Ureter (tissue), 1 donor: ENCODE results near the gene TEX101. TPM values are rescaled to one million over a fixed set of nuclear protein-coding genes. Genes with fewer than 3 reads are reported as not detected.
"Not testable (repeated sequence)": the region's sequence is repeated elsewhere in the genome, so short reads cannot be mapped to it uniquely, and the experiment has no call there.

Source experiments
- DNase-seq: peaks from one replicate; pipeline ENCODE4 v3.0.0-alpha.2; 2020; ENCODE audit warnings: low spot score
- total RNA-seq: library from RNA; stranded (reverse); gene quantifications from one replicate; pipeline ENCODE4 v1.2.4, GENCODE V29; 2023
- donor health status: DM: yes; HTN: yes; CAD: no.

Gene TEX101
- total RNA-seq, 1 donor from 2014 or later: not detected

DNA sequence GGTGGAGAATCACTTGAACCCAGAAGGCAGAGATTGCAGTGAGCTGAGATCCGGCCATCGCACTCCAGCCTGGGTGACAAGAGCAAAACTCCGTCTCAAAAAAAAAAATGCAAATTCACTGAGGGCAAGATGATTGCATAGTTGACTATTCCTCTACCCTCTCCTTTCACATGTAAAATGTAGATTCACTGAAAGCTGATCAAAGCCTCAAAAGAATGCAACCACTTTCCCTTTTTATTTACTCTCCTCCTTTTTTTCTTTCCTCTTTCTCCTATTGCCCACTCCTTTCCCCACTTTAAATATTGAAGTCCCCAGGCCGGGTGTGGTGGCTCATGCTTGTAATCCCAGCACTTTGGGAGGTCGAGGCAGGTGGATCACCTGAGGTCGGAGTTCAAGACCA lies 6.3 kb downstream of the TEX101 start:
- DNase-seq: no peak

DNA sequence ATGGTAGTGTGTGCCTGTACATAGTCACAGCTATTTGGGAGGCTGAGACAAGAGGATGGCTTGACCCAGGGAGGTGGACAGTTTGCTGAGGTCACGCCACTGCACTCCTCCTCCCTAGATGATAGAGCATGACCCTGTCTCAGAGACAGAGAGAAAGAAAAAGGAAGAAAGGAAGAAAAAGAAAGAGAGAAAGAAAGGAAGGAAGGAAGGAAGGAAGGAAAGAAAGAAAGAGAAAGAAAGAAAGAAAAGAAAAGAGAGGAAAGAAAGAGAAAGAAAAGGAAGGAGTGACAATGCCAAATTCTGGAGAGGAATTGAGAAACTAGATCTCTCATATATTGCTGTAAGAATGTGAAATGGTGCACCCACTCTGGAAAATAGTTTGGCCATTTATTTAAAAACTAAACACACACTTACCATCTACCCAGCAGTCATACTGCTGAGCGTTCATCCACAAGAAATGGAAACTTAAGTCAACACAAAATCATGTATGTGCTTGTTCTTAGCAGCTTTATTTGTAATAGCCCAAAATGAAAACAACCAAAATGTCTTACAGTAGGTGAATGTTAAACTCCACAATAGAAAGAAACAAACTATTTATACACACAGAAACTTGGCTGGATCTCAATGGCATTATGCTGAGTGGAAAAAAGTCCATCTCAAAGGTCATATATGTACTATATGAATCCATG lies 7.5 kb downstream of the TEX101 start:
- no peak for DNase-seq

DNA sequence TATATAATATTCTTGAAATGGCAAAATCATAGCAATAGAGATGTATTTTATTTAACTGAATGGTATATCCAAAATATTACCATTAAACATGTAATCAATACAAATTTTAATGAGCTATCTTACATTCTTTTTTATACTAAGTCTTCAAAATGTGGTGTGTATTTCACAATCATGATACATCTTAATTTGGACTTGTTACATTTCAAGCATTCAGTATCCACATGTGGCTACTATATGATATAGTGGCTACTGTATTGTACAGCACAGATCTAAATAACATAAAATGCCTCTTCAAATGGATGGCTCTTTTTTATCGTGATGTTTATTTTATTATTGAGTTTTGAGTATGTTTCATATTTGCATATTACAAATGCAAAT lies 8.0 kb downstream of the TEX101 start:
- DNase-seq: no peak

DNA sequence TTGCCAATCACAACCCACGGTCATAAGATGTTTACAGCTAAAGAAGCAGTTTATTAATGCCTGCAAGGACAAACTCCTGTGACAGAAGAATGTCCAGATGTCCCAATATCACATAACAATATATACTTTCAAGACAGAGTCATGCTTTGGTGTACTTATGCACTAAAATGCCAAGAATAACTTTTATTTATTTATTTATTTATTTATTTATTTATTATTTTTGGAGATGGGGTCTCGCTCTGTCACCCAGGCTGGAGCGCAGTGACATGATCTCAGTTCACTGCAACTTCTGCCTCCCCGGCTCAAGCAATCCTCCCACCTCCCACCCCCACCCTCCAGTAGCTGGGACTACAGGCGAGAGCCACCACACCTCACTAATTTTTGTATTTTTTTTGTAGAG lies 9.1 kb downstream of the TEX101 start:
- DNase-seq: no peak

DNA sequence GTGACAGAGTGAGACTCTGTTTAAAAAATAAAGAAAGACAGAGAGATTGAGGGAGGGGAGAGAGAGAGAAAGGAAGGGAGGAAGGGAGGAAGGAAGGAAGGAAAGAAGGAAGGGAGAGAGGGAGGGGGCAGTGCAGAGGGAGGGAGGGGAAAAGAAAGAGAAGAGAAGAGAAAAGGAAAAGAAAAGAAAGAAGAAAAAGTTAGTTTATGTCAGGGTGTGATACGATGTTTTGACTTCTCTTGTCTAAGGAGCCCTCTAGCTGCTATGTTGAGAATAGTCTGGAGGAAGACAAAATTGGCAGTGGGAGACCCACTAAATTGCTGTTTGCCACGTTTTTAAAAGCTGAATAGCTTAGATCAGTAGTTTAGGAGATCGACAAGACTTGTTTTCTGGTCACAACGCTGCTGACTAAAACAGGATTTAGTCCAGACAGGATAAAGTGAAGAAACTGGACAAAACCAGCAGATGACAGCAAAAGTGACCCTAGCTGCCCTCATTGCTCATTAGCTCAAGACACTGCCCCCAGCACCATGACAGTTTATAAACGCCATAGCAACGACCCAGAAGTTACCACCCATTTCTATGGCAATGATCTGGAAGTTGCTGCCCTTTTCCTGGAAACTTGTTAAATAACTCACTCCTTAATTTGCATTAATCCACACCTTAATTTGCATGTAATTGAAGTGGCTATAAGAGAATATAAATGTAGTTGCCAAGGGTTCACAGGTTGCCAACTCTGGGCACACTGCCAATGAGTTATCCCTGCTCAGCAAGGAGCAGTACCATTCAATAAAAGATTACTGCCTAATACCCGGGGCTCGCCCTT lies 11.1 kb downstream of the TEX101 start:
- no peak for DNase-seq

DNA sequence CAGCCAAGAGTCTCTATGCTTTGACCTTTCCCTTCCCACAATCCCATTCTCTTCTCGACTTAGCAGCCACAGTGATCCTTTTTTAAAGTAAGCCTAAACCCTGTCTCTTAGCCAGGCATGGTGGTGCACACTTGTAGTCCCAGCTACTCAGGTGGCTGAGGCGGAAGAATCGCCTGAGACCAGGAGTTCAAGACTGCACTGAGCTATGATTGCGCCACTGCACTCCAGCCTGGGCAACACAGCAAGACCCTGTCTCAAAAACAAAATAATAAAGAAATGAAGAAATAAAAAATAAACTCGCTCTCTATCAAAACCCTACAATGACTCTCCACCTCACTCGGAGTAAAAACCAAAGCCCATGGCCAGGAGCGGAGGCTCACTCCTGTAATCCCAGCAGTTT lies 14.7 kb downstream of the TEX101 start:
- DNase-seq: no peak

DNA sequence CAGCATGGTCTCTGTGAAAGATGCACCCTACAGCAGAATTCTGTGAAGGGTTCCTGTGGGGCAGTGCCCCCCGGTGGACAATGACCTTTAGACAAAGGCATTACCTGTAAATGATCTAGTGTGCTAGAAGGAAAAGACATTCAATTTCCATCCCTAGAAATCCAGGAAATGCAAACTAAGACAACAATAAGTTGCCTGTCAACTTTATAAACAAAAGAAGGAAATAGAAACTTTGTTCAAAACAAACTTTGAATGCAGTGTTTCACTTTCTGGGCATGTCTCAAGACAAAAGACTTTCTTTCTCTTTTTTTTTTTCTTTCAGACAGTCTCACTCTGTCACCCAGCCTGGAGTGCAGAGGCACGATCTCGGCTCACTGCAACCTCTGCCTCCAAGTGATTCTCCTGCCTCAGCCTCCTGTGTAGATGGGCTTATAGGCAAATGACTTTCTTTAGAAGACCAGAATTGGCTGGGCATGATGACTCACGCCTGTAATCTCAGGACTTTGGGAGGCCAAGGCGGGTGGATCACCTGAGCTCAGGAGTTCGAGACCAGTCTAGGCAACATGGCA lies 15.5 kb downstream of the TEX101 start:
- no peak for DNase-seq

DNA sequence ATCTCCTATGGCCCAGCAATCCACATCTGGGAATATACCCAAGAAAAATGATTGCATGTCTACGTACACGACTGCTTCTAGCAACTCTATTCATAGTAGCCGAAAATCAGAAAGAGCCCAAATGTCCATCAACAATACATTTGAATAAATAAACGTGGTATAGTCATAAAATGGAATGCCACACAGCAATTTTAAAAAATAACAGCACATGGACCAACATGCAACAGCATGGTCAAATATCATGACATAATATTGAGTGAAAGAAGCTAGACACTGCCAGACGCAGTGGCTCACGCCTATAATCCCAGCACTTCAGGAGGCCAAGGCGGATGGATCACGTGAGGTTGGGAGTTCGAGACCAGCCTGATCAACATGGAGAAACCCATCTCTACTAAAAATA lies 16.3 kb downstream of the TEX101 start:
- no peak for DNase-seq

DNA sequence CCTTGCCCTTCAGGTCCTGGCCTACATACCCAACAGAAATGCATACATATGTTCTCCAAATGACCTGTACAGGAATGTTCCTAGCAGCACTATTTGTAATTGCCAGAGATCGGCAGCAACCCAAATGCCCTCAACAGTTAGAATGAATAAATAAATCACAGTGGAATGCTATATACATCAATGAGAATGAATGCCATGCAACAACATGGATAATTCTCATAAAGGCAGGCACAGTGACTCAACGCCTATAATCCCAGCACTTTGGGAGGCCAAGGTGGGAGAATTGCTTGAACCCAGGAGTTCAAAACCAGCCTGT lies 18.6 kb downstream of the TEX101 start:
- DNase-seq: no peak

DNA sequence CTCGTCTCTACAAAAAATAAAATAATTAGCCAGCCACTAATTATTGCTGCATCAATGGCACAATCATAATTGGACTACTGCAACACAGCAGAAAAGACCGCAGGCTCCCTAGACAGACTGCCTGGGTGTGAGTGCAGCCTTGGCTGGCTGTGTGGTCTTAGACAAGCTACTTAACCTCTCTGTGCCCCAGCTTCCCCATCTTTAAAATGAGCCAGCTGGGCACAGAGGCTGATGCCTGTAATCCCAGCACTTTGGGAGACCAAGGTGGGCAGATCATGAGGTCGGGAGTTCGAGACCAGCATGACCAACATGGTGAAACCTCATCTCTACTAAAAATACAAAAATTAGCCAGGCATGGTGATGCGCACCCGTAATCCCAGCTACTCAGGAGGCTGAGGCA lies 19.0 kb downstream of the TEX101 start:
- DNase-seq: no peak

DNA sequence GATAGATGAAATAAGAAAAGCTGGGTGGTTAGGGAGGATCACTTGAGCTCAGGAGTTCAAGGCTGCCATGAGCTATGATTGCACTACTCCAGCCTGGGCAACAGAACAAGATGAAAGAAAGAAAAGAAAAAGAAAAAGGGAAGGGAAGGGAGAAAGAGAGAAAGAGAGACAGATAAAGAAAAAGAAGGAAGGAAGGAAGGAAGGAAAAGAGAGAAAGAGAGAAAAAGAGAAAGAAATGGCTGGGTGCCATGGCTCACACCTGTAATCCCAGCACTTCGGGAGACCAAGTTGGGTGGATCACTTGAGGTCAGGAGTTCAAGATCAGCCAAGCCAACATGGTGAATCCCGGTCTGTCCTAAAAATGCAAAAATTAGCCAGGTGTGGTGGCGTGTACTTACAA lies 21.1 kb downstream of the TEX101 start:
- DNase-seq: no peak

DNA sequence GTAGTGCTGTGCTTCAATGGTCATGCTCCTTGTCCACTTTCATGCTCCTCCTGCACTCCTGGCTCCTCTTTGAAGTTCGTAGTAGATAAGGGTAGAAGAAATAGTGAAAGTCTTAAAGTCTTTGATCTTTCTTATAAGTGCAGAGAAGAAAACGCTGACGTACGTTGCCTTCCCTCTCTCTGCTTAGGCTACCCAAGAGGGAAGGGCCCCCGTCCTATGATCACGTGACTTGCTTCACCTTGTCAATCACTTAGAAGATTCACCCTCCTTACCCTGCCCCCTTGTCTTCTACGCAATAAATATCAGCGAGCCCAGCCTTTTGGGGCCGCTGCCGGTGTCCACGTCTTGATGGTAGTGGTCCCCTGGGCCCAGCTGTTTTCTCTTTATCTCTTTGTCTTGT lies 22.6 kb downstream of the TEX101 start:
- DNase-seq: not testable (repeated sequence)

DNA sequence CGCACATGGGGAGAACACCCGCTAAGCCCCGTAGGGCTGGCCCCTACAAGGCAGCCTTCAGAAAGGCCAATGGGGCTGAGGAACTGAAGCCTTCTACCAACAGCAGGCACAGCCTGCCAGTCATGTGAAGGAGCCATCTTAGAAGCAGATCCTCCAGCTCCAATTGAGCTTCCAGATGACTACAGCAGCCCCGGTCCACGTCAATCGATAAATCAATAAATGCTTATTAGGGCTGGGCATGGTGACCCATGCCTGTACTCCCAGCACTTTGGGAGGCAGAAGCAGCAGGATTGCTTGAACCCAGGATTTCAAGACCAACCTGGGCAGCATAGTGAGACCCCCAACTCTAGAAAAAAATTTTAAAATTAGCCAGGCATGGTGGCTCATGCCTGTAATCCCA lies 23.0 kb downstream of the TEX101 start:
- DNase-seq: no peak

DNA sequence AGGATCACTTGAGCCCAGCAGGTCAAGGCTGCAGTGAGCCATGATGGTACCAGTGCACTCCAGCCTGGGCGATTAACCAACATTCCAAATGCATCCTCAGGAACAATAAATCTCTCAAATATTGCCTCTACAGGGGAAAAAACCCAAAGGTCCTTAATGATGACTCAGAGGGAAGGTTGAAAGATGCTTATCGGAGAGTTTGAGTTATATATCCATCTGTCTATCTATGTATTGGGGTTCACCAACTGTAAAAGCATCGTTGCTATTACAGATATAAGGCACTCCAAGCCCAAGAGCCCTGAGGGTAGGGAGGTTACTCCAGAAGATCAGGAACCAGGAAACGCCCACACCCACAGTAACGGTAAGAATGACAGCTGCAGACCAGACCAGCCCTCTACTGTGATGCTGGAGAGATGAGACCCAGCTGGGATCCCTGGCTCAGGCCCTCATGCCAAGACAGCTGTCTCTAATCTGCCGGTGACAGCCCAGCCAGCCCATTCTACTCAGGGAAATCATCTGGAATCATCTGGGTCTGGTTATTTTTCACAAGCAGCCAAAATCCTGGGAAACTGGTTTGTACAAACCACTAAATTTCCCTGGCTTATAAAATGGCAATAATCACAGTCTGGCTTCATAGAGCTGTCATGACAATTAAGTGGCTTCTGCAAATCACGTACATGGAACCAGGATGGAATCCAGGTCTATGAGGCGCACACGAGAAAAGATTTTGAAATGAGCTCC lies 23.8 kb downstream of the TEX101 start:
- DNase-seq: no peak

DNA sequence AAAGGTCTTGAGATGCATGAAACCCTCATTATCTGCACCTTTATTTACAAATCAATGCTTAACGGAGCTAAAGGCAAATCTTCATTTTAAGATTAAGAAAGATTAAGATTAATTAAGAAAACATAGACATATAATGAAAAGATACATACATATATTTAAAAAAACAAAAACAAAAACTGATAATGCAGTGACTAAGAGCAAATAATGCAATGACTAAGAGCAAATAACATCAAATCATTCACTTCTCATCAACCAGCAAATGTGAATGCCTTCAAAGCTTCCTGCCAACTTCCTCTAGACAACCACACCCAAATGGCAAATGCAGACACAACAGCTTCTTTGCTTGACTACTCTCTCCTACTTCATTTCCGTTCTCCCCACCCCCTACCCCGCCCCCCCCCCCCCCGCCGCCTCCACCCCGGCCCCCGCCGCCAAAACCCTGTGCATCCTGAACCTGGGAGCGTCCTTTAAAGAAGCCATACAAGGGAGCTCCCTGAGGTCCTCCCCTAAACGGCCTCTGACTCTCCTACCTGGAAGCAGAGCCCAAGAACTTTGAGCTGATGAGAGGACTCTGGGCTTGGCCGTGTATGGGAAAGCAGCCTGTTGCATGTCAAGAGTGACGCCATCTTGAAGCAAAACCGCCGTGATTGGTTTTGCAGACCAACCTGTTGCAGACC lies 24.5 kb downstream of the TEX101 start:
- no peak for DNase-seq

DNA sequence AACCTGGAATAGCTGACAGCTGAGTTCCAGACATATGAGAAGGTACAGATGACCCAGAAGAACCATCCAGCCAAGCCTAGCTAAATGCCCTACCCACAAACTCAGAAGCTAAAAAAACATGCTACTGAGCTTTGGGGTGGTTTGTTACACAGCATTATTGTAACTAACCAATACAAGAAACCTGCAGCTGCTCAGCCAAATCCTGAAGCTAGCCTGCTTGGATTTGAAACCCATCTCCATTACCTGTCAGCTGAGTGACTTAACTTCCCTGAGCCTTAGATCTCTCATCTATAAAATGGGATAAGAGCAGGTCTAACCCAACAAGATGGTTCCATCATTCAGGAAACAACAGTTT lies 25.0 kb downstream of the TEX101 start:
- no peak for DNase-seq

DNA sequence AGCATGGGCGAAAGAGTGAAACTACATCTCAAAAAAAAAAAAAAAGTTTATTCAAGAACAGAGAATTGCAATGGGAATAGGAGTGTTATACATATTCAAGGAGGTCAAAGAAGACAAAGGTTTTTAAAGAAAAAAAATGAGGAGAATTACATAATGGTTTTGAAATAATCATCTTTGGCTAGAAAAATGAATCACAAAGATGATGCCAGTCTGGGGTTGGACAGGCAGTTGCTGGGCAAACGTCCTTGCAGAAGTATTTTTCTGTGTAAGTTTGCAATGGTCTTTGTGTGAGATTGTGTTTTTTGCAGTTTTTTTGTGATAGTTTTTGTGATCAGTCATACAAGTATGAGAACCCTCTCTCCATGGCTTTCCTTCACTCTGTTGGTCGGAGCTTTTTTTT lies 27.0 kb downstream of the TEX101 start:
- no peak for DNase-seq

DNA sequence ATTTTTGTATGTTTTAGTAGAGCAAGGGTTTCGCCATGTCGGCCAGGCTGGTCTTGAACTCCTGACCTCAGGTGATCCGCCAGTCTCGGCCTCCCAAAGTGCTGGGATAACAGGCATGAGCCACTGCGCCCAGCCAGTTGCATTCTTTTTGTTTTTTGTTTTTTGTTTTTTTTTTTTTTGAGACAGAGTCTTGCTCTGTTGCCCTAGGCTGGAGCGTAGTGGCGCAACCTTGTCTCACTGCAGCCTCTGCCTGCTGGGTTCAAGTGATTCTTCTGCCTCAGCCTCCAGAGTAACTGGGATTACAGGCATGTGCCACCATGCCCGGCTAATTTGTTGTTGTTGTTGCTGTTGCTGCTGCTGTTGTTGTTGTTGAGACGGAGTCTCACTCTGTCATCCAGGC lies 29.4 kb downstream of the TEX101 start:
- DNase-seq: not testable (repeated sequence)

DNA sequence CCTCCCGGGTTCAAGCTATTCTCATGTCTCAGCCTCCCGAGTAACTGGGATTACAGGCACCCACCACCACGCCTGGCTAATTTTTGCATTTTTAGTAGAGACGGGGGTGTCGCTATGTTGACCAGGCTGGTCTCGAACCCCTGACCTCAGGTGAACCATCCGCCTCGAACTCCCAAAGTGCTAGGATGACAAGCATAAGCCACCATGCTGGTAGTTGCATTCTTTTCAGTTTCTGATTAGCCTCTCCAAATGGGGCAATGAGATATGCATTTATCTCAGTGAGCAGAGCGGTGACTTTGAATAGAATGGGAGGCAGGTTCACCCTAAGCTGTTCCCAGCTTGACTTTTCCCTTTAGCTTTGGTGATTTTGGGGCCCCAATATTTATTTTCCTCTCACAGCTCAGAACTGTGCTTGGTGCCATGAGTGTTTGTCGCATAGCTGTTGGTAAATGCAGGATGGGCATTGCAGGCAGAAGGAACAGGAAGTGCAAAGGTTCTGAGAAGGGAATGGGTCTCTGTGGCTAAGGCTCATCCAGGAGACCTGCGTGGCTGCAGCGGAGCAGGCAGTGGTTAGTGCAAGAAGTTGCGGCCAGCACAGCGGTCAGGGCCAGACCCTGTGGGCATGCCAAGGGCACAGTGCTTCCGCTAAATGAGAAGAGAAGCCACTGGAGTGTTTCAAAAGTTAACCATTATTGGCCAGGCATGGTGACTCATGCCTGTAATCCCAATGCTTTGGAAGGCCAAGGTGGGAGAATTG lies 30.0 kb downstream of the TEX101 start:
- DNase-seq: no peak

DNA sequence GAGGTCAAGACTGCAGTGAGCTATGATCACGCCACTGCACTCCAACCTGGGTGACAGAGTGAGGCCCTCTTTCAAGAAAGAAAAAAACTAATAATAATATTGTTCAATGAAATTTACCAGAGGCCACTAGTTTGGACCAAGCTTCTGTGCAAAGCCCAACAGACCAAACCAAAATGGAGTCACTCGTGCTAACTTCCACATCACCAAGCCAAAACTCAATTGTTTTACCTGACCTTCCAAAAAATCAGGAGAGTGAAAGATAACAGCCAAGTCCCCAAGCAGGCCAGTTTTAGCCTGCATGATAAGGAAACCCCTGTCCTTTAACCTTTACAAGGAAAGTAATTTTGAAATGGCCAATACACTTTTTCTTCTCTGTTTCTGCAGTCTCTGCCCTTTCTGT lies 30.7 kb downstream of the TEX101 start:
- DNase-seq: no peak

DNA sequence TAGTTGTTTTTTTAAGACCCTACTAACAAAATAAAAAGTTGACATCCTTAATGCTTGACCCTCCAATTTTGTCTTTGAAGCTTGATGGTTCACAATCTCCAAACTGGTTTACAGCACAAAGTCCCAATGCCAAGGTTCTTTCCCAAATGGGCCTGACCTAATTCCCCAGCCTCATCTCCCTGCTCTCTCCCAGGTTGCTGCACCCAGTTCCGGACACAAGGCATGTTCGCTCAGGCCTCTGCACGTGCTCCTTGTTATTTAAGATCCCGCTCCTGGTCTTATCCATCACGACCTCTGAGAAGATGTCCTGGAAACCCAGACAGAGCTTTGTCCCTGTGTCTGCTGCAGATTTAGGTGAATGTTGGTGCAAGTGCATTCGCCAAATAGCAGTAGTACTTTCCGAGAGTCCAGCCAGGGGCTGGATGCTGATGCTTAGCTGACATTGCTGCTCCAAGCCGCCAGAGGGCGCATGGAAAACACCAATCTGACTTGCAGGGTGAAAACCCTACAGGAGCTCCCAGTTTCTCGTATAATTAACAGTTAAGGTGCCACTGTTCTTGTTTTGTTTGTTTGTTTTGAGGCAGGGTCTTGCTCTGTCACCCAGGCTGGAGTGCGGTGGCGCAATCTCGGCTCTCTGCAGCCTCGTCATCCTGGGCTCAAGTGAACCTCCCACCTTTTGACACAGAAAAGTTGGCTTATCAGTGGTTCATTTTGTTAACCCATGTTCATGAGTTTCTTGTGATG lies 32.2 kb downstream of the TEX101 start:
- DNase-seq: peak; percentile 83
